OCI-LY7 (cell line): ENCODE data around the gene ADM2.

Source experiments
- EZH2phosphoT487 ChIP-seq: fragments of 200-600 bp; sonication (generic); IDR thresholded peaks from 2 replicates; pipeline ENCODE4 v1.6.1; 2018; ENCODE audit warnings: low read depth, borderline replicate concordance, mild to moderate bottlenecking, mixed run types, antibody characterized with exemption, low read length, moderate library complexity, mixed read lengths
- TF ChIP-seq, protein P1 (sequence below): fragments of 200-600 bp; sonication (generic); conservative IDR thresholded peaks from 2 replicates; pipeline ENCODE4 v1.5.1; 2014; ENCODE audit warnings: mild to moderate bottlenecking, antibody characterized with exemption, low read length, moderate library complexity, mixed read lengths

DNA sequence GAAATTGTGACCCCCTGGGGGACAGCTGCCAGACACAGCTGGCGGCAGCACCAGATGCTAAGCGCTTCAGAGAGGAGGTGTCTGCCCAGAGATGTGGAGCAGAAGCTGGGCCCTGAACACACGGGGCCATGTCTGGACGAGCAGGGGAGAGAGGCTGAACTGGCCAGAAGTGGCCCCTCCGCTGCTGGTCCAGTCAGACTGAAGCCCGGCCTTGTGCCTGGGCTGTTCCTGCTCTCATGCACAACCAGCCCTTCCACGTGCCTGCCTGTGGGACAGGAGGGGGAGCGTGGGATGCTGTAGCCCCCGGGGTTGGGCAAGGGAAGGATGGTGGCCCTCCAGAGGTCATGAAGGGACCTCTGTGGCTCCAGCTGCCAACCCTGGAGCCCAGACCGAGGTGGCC is 1.8 kb downstream of the ADM2 start:
- TF ChIP-seq, protein P1, sequence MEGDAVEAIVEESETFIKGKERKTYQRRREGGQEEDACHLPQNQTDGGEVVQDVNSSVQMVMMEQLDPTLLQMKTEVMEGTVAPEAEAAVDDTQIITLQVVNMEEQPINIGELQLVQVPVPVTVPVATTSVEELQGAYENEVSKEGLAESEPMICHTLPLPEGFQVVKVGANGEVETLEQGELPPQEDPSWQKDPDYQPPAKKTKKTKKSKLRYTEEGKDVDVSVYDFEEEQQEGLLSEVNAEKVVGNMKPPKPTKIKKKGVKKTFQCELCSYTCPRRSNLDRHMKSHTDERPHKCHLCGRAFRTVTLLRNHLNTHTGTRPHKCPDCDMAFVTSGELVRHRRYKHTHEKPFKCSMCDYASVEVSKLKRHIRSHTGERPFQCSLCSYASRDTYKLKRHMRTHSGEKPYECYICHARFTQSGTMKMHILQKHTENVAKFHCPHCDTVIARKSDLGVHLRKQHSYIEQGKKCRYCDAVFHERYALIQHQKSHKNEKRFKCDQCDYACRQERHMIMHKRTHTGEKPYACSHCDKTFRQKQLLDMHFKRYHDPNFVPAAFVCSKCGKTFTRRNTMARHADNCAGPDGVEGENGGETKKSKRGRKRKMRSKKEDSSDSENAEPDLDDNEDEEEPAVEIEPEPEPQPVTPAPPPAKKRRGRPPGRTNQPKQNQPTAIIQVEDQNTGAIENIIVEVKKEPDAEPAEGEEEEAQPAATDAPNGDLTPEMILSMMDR = no peak
- TF ChIP-seq EZH2phosphoT487 = no peak
